GM10266 (cell line): ENCODE data around the gene PILRA.

Experiments used
- DNase-seq: peaks from one replicate; pipeline ENCODE4 v3.0.0; 2012; ENCODE audit errors: extremely low spot score
- CTCF ChIP-seq: IDR thresholded peaks from 2 replicates; pipeline ENCODE4 v1.5.1; 2012; ENCODE audit warnings: mild to moderate bottlenecking, low read depth; ENCODE audit not compliant: control insufficient read depth, insufficient read depth; ENCODE audit errors: missing control alignments

The PILRA gene

GRCh38 chr7:100390286-100391009, 17.2 kb downstream of the PILRA start:
- DNase-seq = no peak
- no peak for TF ChIP-seq CTCF

- TF ChIP-seq CTCF = no peak
- DNase-seq = no peak
Measured at GRCh38 chr7:100393233-100393905, 20.1 kb downstream of the PILRA start.

GRCh38 chr7:100394077-100394476, 20.8 kb downstream of the PILRA start:
- DNase-seq = no peak
- no peak for TF ChIP-seq CTCF

GRCh38 chr7:100396421-100396982, 23.2 kb downstream of the PILRA start:
- TF ChIP-seq CTCF = no peak
- DNase-seq = peak; percentile 67

DNA sequence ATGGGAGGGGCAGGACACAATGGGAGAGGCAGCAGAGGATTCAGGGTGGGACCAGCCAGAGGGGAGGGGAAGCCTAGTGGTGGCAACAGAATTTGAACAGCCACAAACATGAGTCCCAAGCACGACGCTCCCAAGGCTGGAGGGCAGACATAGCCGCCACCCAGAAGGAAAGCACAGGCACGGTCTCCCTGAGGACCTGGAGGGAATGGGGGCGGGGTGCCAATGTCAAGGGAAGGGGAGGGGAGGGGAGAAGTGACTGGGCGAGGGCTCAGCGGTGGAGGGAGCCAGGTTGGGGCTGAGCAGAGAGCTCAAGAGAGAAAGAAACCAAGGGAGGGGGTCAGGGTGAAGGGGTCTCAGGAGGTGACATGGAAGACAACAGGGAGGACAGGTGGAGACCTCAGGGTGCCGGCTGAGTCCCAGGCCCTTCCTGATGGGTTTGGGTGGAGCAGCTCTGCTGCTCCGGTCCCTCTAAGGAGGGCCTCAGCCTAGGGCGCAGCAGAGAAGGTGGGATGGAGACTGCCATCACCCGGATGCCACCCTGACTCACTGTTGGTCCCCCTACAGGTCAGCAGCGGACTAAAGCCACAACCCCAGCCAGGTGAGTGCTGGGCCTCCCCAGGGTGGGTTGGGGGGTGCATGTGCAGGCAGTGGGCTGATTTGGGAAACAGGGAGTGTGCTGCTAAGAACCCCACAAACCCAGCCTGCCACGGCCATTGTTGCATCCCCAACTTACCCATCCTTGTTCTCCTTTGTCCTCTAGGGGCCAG, 24.2 kb downstream of the PILRA start:
- no peak for DNase-seq
- TF ChIP-seq CTCF = no peak

DNA sequence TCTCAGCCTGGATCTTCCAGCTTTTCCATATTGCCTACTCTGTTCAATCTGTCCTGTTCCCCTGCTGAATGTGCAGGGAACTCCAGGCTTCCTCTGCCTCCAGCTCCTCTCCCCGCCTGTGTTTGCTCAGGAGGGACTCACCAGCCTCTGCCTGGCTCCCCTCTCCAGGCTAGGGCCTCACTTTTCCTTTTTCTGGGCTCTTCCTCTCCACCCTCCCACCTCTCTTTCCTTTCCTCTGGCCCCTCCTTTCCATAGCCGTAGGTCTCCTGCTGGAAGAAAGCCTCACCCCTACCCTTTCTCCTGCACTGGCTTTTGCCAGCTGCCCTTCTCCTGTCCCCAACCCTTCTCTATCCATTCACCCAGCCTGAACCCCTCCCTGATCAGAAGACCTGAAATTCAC, 25.0 kb downstream of the PILRA start:
- DNase-seq = no peak
- TF ChIP-seq CTCF = no peak

DNA sequence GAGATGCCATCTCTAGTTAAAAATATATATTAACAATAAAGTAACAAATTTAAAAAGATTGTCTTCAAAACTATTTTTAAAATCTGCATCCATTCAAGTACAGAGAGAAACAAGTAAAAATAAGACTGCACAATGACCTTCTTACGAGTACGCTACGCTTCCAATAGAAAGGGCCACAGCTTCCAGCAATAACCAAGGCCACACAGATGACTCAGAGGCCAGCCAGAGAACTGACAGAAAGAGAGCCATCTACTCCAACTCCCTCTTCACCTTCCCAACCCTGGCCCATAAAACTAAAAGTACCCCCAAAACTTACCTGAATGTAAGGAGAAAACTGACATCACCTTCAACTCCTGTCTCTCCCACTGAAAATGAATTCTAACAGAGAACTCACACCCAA, 26.8 kb downstream of the PILRA start:
- no peak for DNase-seq
- TF ChIP-seq CTCF = no peak
